ENCODE results near the gene CTLA4.

GRCh38 chr2:203840655-203841205, 26.8 kb upstream of the CTLA4 start:
- TF ChIP-seq EZH2 (IDR thresholded peaks at IDR 0.05; ENCODE audit: insufficient read depth, poor library complexity, severe bottlenecking) = no peak
- no peak for TF ChIP-seq EZH2phosphoT487 (IDR thresholded peaks at IDR 0.05; ENCODE audit: insufficient read depth, low read depth)
